Measurements from ENCODE around the gene BTNL2.
"Not testable (repeated sequence)": the region's sequence is repeated elsewhere in the genome, so short reads cannot be mapped to it uniquely, and the experiment has no call there.

The BTNL2 gene

DNA sequence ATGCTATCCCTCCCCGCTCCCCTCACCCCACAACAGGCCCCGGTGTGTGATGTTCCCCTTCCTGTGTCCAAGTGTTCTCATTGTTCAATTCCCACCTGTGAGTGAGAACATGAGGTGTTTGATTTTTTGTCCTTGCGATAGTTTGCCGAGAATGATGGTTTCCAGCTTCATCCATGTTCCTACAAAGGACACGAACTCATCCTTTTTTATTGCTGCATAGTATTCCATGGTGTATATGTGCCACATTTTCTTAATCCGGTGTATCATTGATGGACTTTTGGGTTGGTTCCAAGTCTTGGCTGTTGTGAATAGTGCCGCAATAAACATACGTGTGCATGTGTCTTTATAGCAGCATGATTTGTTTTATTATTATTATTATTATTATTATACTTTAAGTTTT, 48.4 kb downstream of the BTNL2 start:
- DNase-seq: not testable (repeated sequence)

DNA sequence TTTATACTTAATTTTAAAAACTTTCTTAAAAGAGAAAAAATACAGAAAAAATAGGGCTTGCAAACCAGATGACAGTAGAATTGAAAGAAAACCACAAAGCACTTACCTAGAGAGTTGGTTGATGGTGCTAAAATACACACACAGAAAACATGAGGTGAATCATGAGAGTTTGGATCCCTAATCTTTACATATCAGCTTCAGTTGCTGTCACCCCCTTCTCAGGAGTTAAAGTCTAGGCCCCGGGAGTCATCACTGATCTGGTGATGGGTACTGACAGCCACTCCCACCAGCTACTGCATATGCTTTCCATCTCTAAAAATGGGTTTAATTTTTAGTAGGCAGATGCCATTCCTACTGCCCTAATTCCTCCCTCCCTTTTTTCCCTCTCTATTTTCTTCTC, 52.0 kb downstream of the BTNL2 start:
- DNase-seq: no peak

DNA sequence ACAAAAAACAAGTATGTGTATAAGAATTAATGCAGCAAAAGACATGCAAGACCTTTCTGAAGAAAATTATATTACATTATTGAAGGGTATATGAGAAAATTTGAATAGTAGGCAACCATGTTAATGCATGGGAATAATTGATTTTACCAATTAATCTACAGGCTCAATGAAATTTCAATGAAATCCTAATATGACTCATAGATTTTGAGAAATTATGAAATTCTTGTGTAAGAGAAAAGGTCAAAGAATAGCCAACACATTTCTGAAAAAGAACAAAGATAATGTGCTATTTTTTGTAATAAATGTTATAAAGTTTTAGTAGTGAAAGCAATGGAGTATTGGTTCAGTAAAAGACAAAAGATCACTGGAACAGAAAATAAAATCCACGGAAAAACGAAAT, 53.6 kb downstream of the BTNL2 start:
- no peak for DNase-seq

Data from activated CD4-positive, CD25-positive, alpha-beta regulatory T cell treated with anti-CD3 and anti-CD28 coated beads, Interleukin-2, amount 50 U/mL, for 72 hours (primary cell).